KBM-7 (cell line): ENCODE data around the gene TEDDM1.
"Not testable (repeated sequence)": the region's sequence is repeated elsewhere in the genome, so short reads cannot be mapped to it uniquely, and the experiment has no call there.

Source experiments
- DNase-seq: peaks from one replicate; pipeline ENCODE4 v3.0.0-alpha.2; 2015
- in situ Hi-C: fragments of 300-500 bp; cut with MboI; formaldehyde crosslinking; loops from 2 replicates; pipeline ENCODE4 v1.14.3; 2020; ENCODE audit warnings: low sequenced_read_pairs, low pct_unique_long_range_greater_than_20kb, mixed read lengths

TEDDM1 gene

GRCh38 chr1:182400567-182400966, at the start of gene TEDDM1:
TEDDM1 (minus strand) TSS chr1:182400667; CDS start chr1:182400485, 182 bp downstream.
- in situ Hi-C loops, result no loop called here
- DNase-seq, result no peak

- in situ Hi-C loops, result no loop called here
- no peak for DNase-seq
Measured at GRCh38 chr1:182450087-182450486, 49.6 kb upstream of the TEDDM1 start, which contains the start of gene RGSL1. RGSL1 (plus strand) TSS chr1:182450146; CDS start chr1:182450166, 20 bp downstream.

GRCh38 chr1:182447660-182448059, 47.2 kb upstream of the TEDDM1 start:
- in situ Hi-C loops, result no loop called here

GRCh38 chr1:182447124-182447523, 46.7 kb upstream of the TEDDM1 start:
- in situ Hi-C loops, DNase-seq: not testable (repeated sequence)

More at GRCh38 chr1:182447660-182448059, 47.2 kb upstream of the TEDDM1 start:
- DNase-seq, result no peak

- in situ Hi-C loops, result no loop called here
- DNase-seq, result peak; percentile 64
Measured at GRCh38 chr1:182446033-182446669, 45.7 kb upstream of the TEDDM1 start.

GRCh38 chr1:182444497-182444896, 44.0 kb upstream of the TEDDM1 start:
- in situ Hi-C loops, result no loop called here
- no peak for DNase-seq

- no peak for DNase-seq
- in situ Hi-C loops, result no loop called here
Measured at GRCh38 chr1:182442333-182442732, 41.9 kb upstream of the TEDDM1 start.

GRCh38 chr1:182441719-182442118, 41.3 kb upstream of the TEDDM1 start:
- no peak for DNase-seq
- in situ Hi-C loops, result no loop called here

- in situ Hi-C loops, result no loop called here
- DNase-seq, result no peak
Measured at GRCh38 chr1:182438326-182438725, 37.9 kb upstream of the TEDDM1 start.

- no peak for DNase-seq
- in situ Hi-C loops, result no loop called here
Measured at GRCh38 chr1:182433580-182433979, 33.1 kb upstream of the TEDDM1 start.

- in situ Hi-C loops, result no loop called here
- no peak for DNase-seq
Measured at GRCh38 chr1:182431278-182431677, 30.8 kb upstream of the TEDDM1 start.

- peak; percentile 53 for DNase-seq
- in situ Hi-C loops, result no loop called here
Measured at GRCh38 chr1:182430263-182431068, 30.0 kb upstream of the TEDDM1 start.

GRCh38 chr1:182428043-182428442, 27.6 kb upstream of the TEDDM1 start:
- no peak for DNase-seq
- in situ Hi-C loops, result no loop called here

GRCh38 chr1:182426442-182427430, 26.3 kb upstream of the TEDDM1 start:
- DNase-seq, result no peak
- in situ Hi-C loops, result no loop called here

- in situ Hi-C loops, result no loop called here
- DNase-seq, result no peak
Measured at GRCh38 chr1:182415789-182416188, 15.3 kb upstream of the TEDDM1 start.

- no peak for DNase-seq
- in situ Hi-C loops, result no loop called here
Measured at GRCh38 chr1:182413969-182414368, 13.5 kb upstream of the TEDDM1 start.

GRCh38 chr1:182413486-182413885, 13.0 kb upstream of the TEDDM1 start:
- DNase-seq, result no peak
- in situ Hi-C loops, result no loop called here

GRCh38 chr1:182410620-182411273, 10.3 kb upstream of the TEDDM1 start:
- DNase-seq, result no peak
- in situ Hi-C loops, result no loop called here

GRCh38 chr1:182410138-182410537, 9.7 kb upstream of the TEDDM1 start:
- in situ Hi-C loops, result no loop called here
- DNase-seq, result no peak
